Measurements from ENCODE around the gene DHRS7C.

DNA sequence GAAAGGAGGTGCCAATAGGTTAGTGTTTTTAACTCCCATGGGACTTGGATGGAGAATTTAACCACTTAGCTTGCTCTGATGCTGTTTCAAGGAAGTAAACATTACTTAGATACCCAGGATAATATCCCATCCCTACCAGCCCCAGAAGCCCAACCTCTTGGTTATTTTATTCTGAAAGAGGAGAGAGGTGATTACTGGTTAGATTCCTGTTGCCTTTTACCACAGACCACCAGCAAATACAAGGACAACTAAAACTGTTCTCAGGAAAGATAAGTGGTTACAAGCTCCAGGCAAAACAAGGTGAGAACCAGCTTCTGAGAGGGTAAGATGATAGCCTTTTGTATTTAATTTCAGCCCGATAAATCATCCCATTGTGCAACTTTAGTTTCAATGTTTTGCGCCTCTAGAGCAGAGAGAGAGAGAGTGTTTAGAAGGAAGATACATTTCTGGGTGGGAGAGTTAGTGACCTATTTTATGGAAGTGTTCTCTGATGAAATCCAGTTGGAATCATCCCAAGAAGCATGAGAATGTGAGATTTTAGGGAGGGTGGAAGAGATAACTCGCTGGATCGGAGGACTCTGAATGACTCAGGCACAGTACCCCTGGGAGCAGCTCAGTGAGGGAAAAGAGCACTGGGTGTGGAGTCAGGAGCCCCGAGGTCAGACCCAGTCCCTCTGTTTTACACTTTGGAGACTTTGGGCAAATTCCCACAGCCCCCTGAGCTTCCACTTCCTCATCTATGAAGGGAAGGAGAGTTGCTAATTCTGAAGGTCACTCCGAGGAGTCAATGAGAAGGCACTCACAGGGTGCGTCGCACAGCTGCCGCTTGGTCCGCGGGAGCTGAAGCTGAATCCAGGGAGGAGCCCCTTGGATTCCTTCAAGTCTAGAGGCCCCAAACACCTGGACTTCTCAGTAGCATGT is 46.4 kb upstream of the DHRS7C start:
- TF ChIP-seq POLR2A (IDR thresholded peaks at IDR 0.05; ENCODE audit: low read length) = no peak
- TF ChIP-seq GATA1 (IDR thresholded peaks at IDR 0.05; ENCODE audit: low read depth, low read length) = no peak

Measured in erythroblast (primary cell).